IPS DF 6.9 (cell line): ENCODE measurements around the gene REV3L.
"Not testable (repeated sequence)": the region's sequence is repeated elsewhere in the genome, so short reads cannot be mapped to it uniquely, and the experiment has no call there.

Experiments
- DNase-seq: peaks from one replicate; pipeline ENCODE4 v3.0.0-alpha.2; 2013; ENCODE audit warnings: low read depth, low spot score
- H3K27ac ChIP-seq: one replicate; pipeline ENCODE4 v1.5.1; 2013; ENCODE audit warnings: low read length, control low read depth
- H3K27me3 ChIP-seq: 2 replicates; pipeline ENCODE4 v1.6.1; 2013; ENCODE audit warnings: mild to moderate bottlenecking, low read length; ENCODE audit not compliant: control insufficient read depth, insufficient read depth
- H3K36me3 ChIP-seq: 2 replicates; pipeline ENCODE4 v1.6.1; 2013; ENCODE audit warnings: low read length; ENCODE audit not compliant: control insufficient read depth, insufficient read depth
- H3K4me1 ChIP-seq: 2 replicates; pipeline ENCODE4 v1.6.1; 2013; ENCODE audit warnings: low read length; ENCODE audit not compliant: control insufficient read depth, insufficient read depth
- H3K4me3 ChIP-seq: 2 replicates; pipeline ENCODE4 v1.5.1; 2013; ENCODE audit warnings: mild to moderate bottlenecking, low read length
- H3K9me3 ChIP-seq: 2 replicates; pipeline ENCODE4 v1.6.1; 2013; ENCODE audit warnings: low read length, inconsistent platforms; ENCODE audit not compliant: control insufficient read depth, insufficient read depth
- WGBS: extraction: QIAGEN DNeasy Blood & Tissue Kit; methylation state at CpG from one replicate; pipeline ENCODE4 v1.1.7; 2013; ENCODE audit warnings: mixed read lengths, missing lambda C conversion rate; ENCODE audit not compliant: insufficient read length, insufficient coverage; 5-methylcytosine and 5-hydroxymethylcytosine counted together

The REV3L gene

DNA sequence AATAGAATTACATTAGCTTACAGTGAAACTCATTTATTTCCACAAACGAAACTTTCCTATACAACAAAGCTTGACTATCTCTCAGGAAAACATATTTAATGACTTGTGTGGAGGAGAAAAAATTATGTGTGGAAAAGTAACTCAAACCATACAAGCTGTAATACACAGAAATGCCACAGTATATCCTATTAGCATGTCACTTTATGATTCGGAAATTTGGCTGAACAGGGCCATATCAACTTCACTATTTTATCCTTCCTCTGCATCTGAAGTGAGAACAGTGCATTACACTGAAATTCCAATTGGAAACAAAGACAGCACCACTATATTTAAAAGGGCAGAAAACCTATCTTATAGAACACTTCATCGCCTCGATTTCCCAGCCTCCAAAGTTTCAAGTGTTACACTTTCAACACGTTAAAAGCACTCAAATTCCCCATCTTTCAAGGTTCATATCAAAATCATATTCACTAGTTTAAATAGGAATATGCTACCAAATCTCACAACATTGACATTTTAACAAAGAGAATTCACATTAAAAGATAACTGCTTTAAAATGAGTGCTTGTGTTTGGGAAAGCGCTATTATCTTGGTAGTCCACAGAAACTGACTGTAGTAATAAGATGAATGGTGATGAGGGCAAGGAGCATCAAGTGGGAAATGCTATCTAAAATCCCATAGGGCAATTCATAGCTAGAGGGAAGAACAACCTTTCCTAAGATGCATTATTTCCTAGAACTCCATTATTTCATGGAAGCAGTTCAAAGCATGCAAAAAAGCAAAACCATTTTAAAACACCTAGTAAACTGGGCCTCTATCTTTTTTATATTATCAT lies 1.8 kb downstream of the REV3L start:
- Histone ChIP-seq H3K36me3 (no peaks in the 10 kb centered on the region), H3K27me3 (peaks cover 26% of the 10 kb centered on the region), H3K4me1 (peaks cover 3% of the 10 kb centered on the region; the same call in 1 of the 2 replicates), H3K4me3 (no peak overlapping the region; the same call in 1 of the 2 replicates), H3K27ac (no peak overlapping the region), H3K9me3 (no peaks in the 10 kb centered on the region)
- WGBS, result 100% methylated on average over 1 of the region's 6 CpGs
- no peak for DNase-seq

DNA sequence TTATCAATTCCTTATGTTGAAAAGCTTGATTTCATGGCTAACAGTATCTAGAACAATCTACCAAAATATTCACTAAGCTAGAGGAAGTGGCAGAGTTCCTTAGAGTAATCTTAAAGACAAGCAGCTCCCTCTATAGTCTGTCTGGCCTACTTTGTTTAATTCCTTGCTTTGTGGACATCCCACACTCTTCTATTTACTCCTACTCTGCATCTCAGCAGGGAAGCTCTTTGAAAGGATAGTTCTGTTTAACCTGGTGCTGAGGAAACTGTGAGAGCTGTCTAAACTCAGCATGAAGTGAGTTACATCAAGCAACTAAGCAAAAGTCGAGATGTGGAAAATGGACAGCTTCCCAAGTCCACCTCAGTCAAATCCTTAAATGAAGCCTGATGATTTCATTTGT lies 4.3 kb downstream of the REV3L start:
- Histone ChIP-seq H3K36me3 (no peaks in the 10 kb centered on the region), H3K4me1 (peaks cover 3% of the 10 kb centered on the region; the same call in 1 of the 2 replicates), H3K27me3 (peaks cover 26% of the 10 kb centered on the region), H3K4me3 (no peak overlapping the region), H3K27ac (no peak overlapping the region), H3K9me3 (no peaks in the 10 kb centered on the region)
- no CpG with 5 or more reads among the region's 1 CpG for WGBS
- DNase-seq, result peak; percentile 79

GRCh38 chr6:111478064-111478476 lies 4.9 kb downstream of the REV3L start:
- Histone ChIP-seq H3K36me3 (no peaks in the 10 kb centered on the region), H3K27ac (no peak overlapping the region), H3K4me1 (peaks cover 3% of the 10 kb centered on the region; the same call in 1 of the 2 replicates), H3K27me3 (peaks cover 26% of the 10 kb centered on the region), H3K9me3 (no peaks in the 10 kb centered on the region), H3K4me3 (no peak overlapping the region)
- no CpG with 5 or more reads among the region's 3 CpGs for WGBS
- DNase-seq, result no peak

- Histone ChIP-seq H3K4me3 (no peak overlapping the region), H3K36me3 (no peaks in the 10 kb centered on the region), H3K4me1 (peaks cover 3% of the 10 kb centered on the region; the same call in 1 of the 2 replicates), H3K27ac (no peak overlapping the region), H3K9me3 (no peaks in the 10 kb centered on the region), H3K27me3 (peaks cover 26% of the 10 kb centered on the region)
- no peak for DNase-seq
- WGBS, result no CpG with 5 or more reads among the region's 1 CpG
These were observed 5.5 kb downstream of the REV3L start for GRCh38 chr6:111477481-111477938.

DNA sequence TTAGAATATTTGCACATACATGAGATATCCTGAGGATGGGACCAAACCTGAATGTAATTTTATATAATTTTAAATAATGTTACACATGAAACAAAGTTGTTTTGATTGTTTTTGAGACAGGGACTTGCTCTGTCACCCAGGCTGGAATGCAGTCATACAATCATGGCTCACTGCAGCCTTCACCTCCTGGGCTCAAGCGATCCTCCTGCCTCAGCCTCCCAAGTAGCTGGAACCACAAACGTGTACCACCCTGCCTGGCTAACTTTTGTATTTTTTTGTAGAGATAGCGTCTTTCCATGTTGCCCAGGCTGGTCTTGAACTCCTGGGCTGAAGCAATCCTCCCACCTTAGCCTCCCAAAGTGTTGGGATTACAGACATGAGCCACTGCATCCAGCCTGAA lies 7.0 kb downstream of the REV3L start:
- not testable (repeated sequence) for H3K36me3 ChIP-seq, DNase-seq, H3K27ac ChIP-seq, H3K4me3 ChIP-seq, H3K4me1 ChIP-seq, H3K9me3 ChIP-seq
- peaks cover 16% of the 10 kb centered on the region for H3K27me3 ChIP-seq
- no CpG with 5 or more reads among the region's 3 CpGs for WGBS

GRCh38 chr6:111474771-111475170 lies 8.2 kb downstream of the REV3L start:
- H3K4me3 ChIP-seq, result no peak overlapping the region
- H3K27me3 ChIP-seq, result peaks cover 14% of the 10 kb centered on the region; the same call in 1 of the 2 replicates
- DNase-seq, result no peak
- H3K9me3 ChIP-seq, result no peaks in the 10 kb centered on the region
- no peak overlapping the region for H3K27ac ChIP-seq
- H3K36me3 ChIP-seq, result no peaks in the 10 kb centered on the region
- peaks cover 3% of the 10 kb centered on the region; the same call in 1 of the 2 replicates for H3K4me1 ChIP-seq
- no CpG with 5 or more reads among the region's 2 CpGs for WGBS

- Histone ChIP-seq H3K27me3 (peaks cover 12% of the 10 kb centered on the region; the same call in 1 of the 2 replicates), H3K27ac (no peak overlapping the region), H3K9me3 (no peaks in the 10 kb centered on the region), H3K36me3 (no peaks in the 10 kb centered on the region), H3K4me3 (no peak overlapping the region), H3K4me1 (peaks cover 3% of the 10 kb centered on the region; the same call in 1 of the 2 replicates)
- DNase-seq, result no peak
- no CpG with 5 or more reads among the region's 4 CpGs for WGBS
These were observed 8.9 kb downstream of the REV3L start for GRCh38 chr6:111474106-111474505.

GRCh38 chr6:111472933-111473435 lies 10.0 kb downstream of the REV3L start:
- peaks cover 3% of the 10 kb centered on the region; the same call in 1 of the 2 replicates for H3K4me1 ChIP-seq
- no peak overlapping the region for H3K4me3 ChIP-seq
- H3K27ac ChIP-seq, result no peak overlapping the region
- peaks cover 9% of the 10 kb centered on the region; the same call in 1 of the 2 replicates for H3K27me3 ChIP-seq
- no CpG with 5 or more reads among the region's 2 CpGs for WGBS
- no peaks in the 10 kb centered on the region for H3K36me3 ChIP-seq
- no peaks in the 10 kb centered on the region for H3K9me3 ChIP-seq
- no peak for DNase-seq

- no CpG with 5 or more reads among the region's 1 CpG for WGBS
- Histone ChIP-seq H3K4me3 (no peak overlapping the region), H3K36me3 (no peaks in the 10 kb centered on the region), H3K27me3 (peaks cover 2% of the 10 kb centered on the region; the same call in 1 of the 2 replicates), H3K4me1 (no peaks in the 10 kb centered on the region), H3K27ac (no peak overlapping the region), H3K9me3 (no peaks in the 10 kb centered on the region)
- DNase-seq, result no peak
These were observed 11.1 kb downstream of the REV3L start for GRCh38 chr6:111471958-111472357.

DNA sequence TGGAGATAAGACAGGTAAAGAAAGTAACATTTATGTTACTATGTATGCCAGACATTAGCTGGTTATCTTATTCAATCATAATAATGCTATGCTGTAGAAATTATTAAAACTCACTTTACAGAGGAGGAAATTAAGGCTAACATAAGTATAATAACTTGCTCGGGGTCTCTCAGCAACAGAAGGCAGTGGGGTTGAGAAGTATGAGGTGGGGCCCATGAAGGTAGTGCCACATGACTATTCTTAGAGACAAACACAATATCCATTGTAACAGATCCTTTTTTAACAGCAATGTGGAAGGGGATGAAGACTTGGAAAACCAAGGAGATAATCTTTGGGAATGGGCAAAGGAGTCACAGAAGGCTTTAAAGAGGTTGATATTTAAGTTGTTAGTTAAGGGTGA lies 11.5 kb downstream of the REV3L start:
- no peaks in the 10 kb centered on the region for H3K36me3 ChIP-seq
- no peak overlapping the region for H3K4me3 ChIP-seq
- peaks cover 2% of the 10 kb centered on the region; the same call in 1 of the 2 replicates for H3K27me3 ChIP-seq
- no CpG with 5 or more reads among the region's 1 CpG for WGBS
- H3K4me1 ChIP-seq, result no peaks in the 10 kb centered on the region
- DNase-seq, result no peak
- H3K9me3 ChIP-seq, result no peaks in the 10 kb centered on the region
- H3K27ac ChIP-seq, result no peak overlapping the region
